HG02588 (cell line): Measurements from ENCODE around the gene CCDC3.

Source experiments
- ATAC-seq: cut with Tn5 transposase; IDR thresholded peaks from one replicate; pipeline ENCODE4 v1.9.1; 2021; ENCODE audit warnings: mild to moderate bottlenecking, moderate library complexity; ENCODE audit not compliant: unreplicated experiment

The CCDC3 gene

GRCh38 chr10:12927896-12928295 is 73.6 kb downstream of the CCDC3 start:
- ATAC-seq: no peak

GRCh38 chr10:12925845-12926244 is 75.7 kb downstream of the CCDC3 start:
- no peak for ATAC-seq

GRCh38 chr10:12924911-12925310 is 76.6 kb downstream of the CCDC3 start:
- ATAC-seq: no peak

DNA sequence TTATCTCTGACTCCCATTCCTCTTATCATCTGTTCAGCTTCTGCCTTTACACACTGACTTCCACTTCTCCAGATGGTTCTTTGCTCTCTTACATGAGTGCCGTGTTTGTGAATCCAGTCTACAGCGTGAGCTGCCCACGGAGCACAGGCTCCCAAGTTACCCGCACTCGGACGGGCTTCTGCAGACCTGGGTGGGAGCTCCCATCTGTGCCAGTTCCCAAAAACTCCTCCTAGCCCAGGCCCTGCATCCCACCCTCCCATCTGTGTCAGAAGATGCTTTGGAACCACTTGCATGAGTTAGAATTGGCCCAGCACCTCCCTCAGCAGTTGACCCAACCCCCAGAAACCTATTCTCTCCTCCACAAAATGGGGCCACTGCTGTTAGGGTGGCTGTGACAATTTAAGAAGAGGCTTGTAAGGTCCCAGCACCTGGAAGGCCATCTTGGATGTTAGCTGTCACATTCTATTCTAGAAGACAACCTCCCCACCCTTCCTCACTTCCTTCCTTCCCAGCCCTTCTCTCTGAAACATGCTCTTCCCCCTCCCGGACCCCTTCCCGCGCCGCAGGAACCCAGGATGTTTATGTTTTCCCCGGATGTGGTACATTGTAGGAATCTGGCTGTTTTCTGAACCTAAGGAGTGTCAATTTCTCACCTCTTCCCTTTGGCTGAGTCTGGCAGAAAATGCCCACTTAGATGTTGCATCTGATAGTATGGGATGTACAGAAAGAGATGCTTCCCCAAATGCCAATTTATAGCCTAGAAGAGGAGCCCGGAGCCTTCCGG is 79.2 kb downstream of the CCDC3 start:
- no peak for ATAC-seq

DNA sequence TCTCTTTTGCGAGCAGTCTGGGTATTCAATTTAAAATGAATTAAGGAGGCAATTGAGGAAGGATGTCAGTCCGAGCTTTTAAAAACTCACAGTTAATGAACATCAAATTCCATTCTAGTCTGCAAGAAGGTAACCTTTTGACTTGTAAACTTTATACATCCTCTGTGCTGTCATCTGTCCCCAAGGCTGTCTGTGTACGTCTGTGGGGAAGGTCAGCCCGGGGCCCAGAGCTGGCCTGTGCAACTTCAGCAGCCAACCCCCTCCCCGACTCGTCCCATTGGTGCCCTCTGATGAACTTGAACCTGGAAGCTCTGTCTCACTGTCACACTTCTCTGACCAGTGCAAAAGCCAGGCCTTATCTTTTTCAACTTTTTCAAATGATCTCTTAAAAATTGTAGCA is 80.3 kb downstream of the CCDC3 start:
- no peak for ATAC-seq

DNA sequence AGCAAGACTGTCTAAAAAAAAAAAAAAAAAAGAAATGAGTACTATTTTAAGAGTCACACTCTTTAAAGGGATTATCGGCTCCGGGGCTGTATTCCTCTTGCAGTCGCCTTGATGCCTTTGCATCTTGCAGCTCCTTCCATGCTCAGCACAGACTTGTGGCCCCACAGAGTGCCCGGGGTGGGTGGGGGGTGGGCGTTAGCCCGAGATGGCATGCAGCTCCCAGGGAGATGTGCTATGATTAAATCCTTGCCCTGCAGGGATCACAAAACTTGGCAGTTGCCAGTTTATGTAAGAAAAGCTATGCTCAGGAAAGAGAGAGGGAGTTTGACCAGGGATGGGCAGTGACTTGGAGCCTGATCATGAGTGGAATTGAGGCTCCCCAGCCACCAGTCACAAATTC is 81.9 kb downstream of the CCDC3 start:
- ATAC-seq: no peak

- no peak for ATAC-seq
Observed at GRCh38 chr10:12916587-12916986, 84.9 kb downstream of the CCDC3 start.

GRCh38 chr10:12915637-12916168 is 85.8 kb downstream of the CCDC3 start:
- ATAC-seq: no peak

DNA sequence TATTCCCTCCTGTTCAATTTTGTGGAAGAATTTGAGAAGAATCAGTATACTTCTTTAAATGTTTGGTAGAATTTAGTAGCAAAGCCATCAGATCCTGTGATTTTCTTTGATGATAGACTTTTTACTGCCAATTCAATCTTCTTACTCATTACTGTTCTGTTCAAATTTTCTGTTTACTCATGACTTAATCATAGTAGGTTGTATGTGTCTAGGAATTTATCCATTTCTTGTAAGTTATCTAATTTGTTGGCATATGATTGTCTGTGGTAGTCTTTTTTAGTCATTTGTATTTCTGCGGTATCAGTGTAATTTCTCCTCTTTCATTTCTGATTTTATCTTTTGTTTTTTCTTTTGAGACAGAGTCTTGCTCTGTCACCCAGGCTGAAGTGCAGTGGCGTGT is 87.4 kb downstream of the CCDC3 start:
- no peak for ATAC-seq

DNA sequence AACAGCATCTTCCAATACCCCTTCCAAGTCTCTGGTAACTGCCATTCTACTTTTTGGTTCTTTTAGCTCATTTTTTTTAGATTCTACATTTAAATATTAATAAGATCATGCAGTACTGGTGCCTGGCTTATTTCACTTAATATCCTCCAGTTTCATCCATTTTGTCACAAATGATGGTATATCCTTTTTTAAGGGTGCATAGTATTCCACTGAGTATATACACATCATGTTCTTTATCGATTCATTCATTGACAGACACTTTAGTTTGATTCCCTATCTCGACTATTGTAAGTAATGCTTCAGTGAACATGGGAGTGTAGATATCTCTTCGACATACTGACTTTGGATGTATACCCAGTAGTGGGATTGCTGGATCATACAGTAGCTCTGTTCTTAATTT is 89.7 kb downstream of the CCDC3 start:
- ATAC-seq: no peak

GRCh38 chr10:12910835-12911234 is 90.7 kb downstream of the CCDC3 start:
- no peak for ATAC-seq

DNA sequence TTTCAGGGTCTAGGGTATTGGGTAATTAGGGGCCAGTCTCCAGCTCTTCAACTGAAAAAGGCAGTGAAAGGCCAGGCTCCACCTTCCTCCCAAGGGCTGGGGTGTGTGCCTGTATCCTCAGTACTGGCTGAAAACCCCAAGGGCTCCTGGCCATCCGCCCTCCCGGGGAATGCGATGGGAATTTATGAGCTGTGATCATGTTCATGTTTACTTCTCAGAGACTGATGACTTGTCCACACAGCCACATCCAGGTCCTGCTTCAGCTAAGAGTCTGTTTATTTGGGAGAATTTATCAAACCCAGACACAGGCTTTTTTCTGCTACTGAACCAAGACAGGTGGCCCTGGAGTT is 91.7 kb downstream of the CCDC3 start:
- no peak for ATAC-seq

GRCh38 chr10:12909182-12909835 is 92.2 kb downstream of the CCDC3 start:
- ATAC-seq: no peak

GRCh38 chr10:12908773-12909172 is 92.7 kb downstream of the CCDC3 start:
- ATAC-seq: no peak

DNA sequence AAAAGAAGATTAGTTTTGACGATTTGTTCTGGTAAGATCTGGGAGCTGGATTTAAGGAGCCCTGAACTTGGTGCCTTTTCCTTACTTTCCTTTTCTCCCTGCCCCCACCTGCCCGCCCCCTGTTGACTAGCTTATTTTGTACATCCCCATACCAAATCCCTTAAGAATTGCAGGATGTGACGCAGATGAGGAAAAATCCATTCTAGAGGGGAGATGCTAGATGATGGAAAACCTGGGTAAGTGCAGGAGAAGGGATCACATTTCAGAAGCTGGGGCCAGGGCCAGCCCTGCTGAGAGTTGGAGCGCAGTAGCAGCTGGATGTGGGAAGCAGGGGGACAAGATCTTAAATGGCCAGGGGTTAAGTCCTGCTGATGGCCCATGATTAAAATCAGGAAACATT is 93.9 kb downstream of the CCDC3 start:
- ATAC-seq: no peak

DNA sequence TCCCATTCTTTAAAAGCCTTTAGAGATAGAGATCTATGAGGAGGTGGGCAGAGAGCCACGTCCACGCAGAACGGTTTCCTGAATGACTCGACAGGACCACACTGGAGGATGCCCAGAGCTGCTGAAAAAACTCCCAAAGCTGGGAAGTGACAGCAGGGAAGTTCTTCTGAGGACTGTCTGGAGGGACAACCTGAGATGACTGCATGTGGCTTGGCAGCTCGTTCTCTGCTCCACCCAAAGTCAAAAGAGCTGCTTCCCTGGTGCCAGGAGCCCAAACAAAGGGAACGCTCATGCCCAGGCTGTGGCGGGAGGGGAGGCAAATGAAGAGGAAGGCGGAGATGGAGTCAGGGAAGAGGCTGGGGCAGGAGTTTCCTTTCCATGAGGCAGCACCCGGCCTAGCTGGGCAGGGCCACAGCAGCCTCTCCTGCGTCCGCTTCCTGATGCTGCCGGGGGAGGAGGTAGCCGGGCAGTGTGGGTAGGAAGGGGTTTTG is 95.4 kb downstream of the CCDC3 start:
- ATAC-seq: no peak

GRCh38 chr10:12905067-12905466 is 96.4 kb downstream of the CCDC3 start:
- ATAC-seq: no peak

GRCh38 chr10:12902851-12903358 is 98.6 kb downstream of the CCDC3 start:
- ATAC-seq: no peak

GRCh38 chr10:12902135-12902572 is 99.4 kb downstream of the CCDC3 start:
- no peak for ATAC-seq

DNA sequence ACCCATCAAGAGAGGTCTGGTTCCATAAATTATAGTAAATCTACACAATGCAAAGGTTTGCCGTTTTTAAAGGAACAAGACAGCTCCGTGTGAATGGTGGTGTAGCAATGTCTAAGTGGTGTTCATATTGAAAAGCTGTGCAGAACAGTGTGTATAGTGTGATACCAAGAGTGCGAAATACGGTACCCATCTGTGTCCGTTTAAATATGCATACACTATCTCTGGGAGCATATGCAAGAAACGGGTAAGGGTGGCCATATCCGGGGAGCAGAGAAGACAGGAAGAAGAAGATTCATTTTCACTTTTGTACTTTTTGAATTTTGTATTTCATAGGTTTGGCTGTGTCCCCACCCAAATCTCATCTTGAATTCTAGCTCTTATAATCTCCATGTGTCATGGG is 102.0 kb downstream of the CCDC3 start:
- ATAC-seq: no peak

DNA sequence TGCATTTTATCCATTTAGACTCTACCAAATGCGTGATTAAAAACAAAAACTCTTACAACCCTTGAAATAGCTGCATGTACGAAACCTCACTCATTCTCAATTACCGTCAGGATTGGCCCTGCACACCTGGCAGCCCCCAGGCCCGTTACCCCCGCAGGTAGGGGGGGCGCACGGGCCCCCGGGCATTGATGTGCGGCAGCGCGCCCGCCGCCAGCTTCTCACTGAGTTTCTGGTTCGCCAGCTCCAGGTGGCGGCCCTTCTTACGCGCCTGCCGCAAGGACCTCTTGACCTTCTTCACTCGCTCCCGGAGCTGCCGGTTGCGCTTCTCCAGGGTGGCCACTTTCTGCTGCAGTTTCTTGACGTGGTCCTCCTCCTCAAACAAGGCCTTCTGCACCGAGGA is 103.2 kb downstream of the CCDC3 start:
- ATAC-seq: no peak

DNA sequence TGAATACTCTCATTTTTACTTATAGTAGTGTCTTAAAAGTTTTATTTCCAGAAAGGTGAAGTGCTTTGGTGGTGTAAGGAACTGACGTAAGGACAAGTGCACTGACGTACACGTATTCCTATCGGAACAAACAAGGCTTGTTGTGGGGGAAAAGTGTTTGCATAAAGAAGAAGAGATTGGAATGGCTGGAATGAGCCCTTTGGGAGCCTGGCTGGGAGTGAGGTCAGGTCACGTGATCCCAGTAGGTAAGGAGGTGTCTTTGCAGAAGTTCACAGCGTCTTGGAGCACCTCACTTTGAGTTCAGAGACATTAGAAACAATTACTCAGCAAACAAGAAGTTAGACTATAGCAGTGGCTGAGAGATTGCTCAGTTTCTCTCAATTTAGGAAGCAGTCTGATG is 104.2 kb downstream of the CCDC3 start:
- no peak for ATAC-seq
